HepG2 (cell line): ENCODE measurements around the gene AKTIP. TPM values are rescaled to one million over a fixed set of nuclear protein-coding genes. Genes with fewer than 3 reads are reported as not detected.

Experiments
- CHD2 ChIP-seq: IDR thresholded peaks from 2 replicates; pipeline ENCODE4 v1.6.1; 2011; ENCODE audit warnings: low read depth, low read length, improper control_type of control experiment
- CTCF ChIP-seq: sonication (generic); formaldehyde crosslinking; IDR thresholded peaks from 2 replicates; pipeline ENCODE4 v1.5.0; 2020; ENCODE audit warnings: mild to moderate bottlenecking, missing genetic modification reagents, moderate library complexity
- FOXK2 ChIP-seq: fragments of 450-650 bp; IDR thresholded peaks from 2 replicates; pipeline ENCODE4 v1.6.1; 2016
- HMGA1 ChIP-seq: sonication (generic); formaldehyde crosslinking; conservative IDR thresholded peaks from 2 replicates; pipeline ENCODE4 v1.4.0; 2020; ENCODE audit warnings: missing genetic modification reagents
- HNF1B ChIP-seq: sonication (generic); formaldehyde crosslinking; IDR thresholded peaks from 2 replicates; pipeline ENCODE4 v1.5.1; 2020; ENCODE audit warnings: mild to moderate bottlenecking, moderate library complexity, missing genetic modification reagents
- HNRNPL ChIP-seq: fragments of 200-400 bp; formaldehyde crosslinking; IDR thresholded peaks from 2 replicates; pipeline ENCODE4 v1.6.1; 2017; ENCODE audit warnings: mild to moderate bottlenecking, low read depth, low read length
- MAFF ChIP-seq: IDR thresholded peaks from 2 replicates; pipeline ENCODE4 v1.6.1; 2011; ENCODE audit warnings: low read depth, low read length, improper control_type of control experiment
- RARG ChIP-seq: sonication (generic); formaldehyde crosslinking; IDR thresholded peaks from 2 replicates; pipeline ENCODE4 v1.4.0; 2020; ENCODE audit warnings: low read depth, mild to moderate bottlenecking, missing genetic modification reagents
- REXO4 ChIP-seq: sonication (generic); formaldehyde crosslinking; IDR thresholded peaks from 2 replicates; pipeline ENCODE4 v1.8.0; 2022; ENCODE audit warnings: missing genetic modification reagents, mild to moderate bottlenecking, borderline replicate concordance
- SRSF1 ChIP-seq: fragments of 200-400 bp; formaldehyde crosslinking; optimal IDR thresholded peaks from 2 replicates; pipeline ENCODE3; 2017; ENCODE audit warnings: mild to moderate bottlenecking, low read depth, low read length, moderate library complexity
- TFDP2 ChIP-seq: sonication (generic); formaldehyde crosslinking; IDR thresholded peaks from 2 replicates; pipeline ENCODE4 v1.4.0; 2020; ENCODE audit warnings: missing genetic modification reagents
- YEATS2 ChIP-seq: sonication (generic); formaldehyde crosslinking; IDR thresholded peaks from 2 replicates; pipeline ENCODE4 v1.4.0; 2020; ENCODE audit warnings: missing genetic modification reagents, borderline replicate concordance
- ZFP82 ChIP-seq: sonication (generic); formaldehyde crosslinking; IDR thresholded peaks from 2 replicates; pipeline ENCODE4 v1.5.1; 2020; ENCODE audit warnings: mild to moderate bottlenecking, missing genetic modification reagents, borderline replicate concordance
- ZFY ChIP-seq: sonication (generic); formaldehyde crosslinking; IDR thresholded peaks from 2 replicates; pipeline ENCODE4 v1.4.0; 2020; ENCODE audit warnings: missing genetic modification reagents
- ZIK1 ChIP-seq: sonication (generic); formaldehyde crosslinking; IDR thresholded peaks from 2 replicates; pipeline ENCODE4 v1.5.0; 2020; ENCODE audit warnings: mild to moderate bottlenecking, low read depth, missing genetic modification reagents, borderline replicate concordance
- ZNF256 ChIP-seq: sonication (generic); formaldehyde crosslinking; conservative IDR thresholded peaks from 2 replicates; pipeline ENCODE4 v1.4.0; 2020; ENCODE audit warnings: missing genetic modification reagents
- ZNF333 ChIP-seq: sonication (generic); formaldehyde crosslinking; IDR thresholded peaks from 2 replicates; pipeline ENCODE4 v1.4.0; 2020; ENCODE audit warnings: mild to moderate bottlenecking, missing genetic modification reagents, borderline replicate concordance
- ZNF678 ChIP-seq: sonication (generic); formaldehyde crosslinking; IDR thresholded peaks from 2 replicates; pipeline ENCODE4 v1.4.0; 2020; ENCODE audit warnings: mild to moderate bottlenecking, missing genetic modification reagents
- ZZZ3 ChIP-seq: sonication (generic); formaldehyde crosslinking; IDR thresholded peaks from 2 replicates; pipeline ENCODE4 v1.4.0; 2020; ENCODE audit warnings: missing genetic modification reagents, mild to moderate bottlenecking, borderline replicate concordance
- polyA plus RNA-seq, 8 experiments: library from polyadenylated mRNA; depleted of rRNA in 3 of 8; stranded (reverse) in 7 of 8; unstranded in 1 of 8; fragments of >200 nt; fragmentation: Illumina TruSeq in 4 of 8; extraction: Trizol in 4 of 8; gene quantifications; 2 replicates each; pipeline versions ENCODE4 v1.2.1 to v1.2.3, GENCODE V29; 2011 to 2016; ENCODE audit warnings: low read depth in 4 of 8, missing spikeins in 1 of 8, mixed read lengths in 1 of 8; ENCODE audit not compliant: insufficient read depth in 1 of 8
- total RNA-seq, 5 experiments: library from RNA; depleted of rRNA; stranded (reverse); fragments of >200 nt; fragmentation: Illumina TruSeq; extraction: Trizol; gene quantifications; 2 replicates each; pipeline ENCODE4 v1.2.3, GENCODE V29; 2016; ENCODE audit warnings: low read depth in 1 of 5
- TF ChIP-seq, protein P1 (sequence below): sonication (generic); formaldehyde crosslinking; IDR thresholded peaks from 2 replicates; pipeline ENCODE4 v1.5.0; 2020; ENCODE audit warnings: missing genetic modification reagents
- TF ChIP-seq, protein P2 (sequence below): sonication (generic); formaldehyde crosslinking; IDR thresholded peaks from 2 replicates; pipeline ENCODE4 v1.4.0; 2020; ENCODE audit warnings: missing genetic modification reagents
- TF ChIP-seq, protein P3 (sequence below): sonication (generic); formaldehyde crosslinking; IDR thresholded peaks from 2 replicates; pipeline ENCODE4 v1.4.0; 2020; ENCODE audit warnings: mild to moderate bottlenecking, missing genetic modification reagents

The AKTIP gene
- total and polyA plus RNA-seq, 2 of the 13 experiments (the other 11 are each of a cell fraction or from before 2014, with no cell fraction given) = 28.8 to 49.0 TPM

DNA sequence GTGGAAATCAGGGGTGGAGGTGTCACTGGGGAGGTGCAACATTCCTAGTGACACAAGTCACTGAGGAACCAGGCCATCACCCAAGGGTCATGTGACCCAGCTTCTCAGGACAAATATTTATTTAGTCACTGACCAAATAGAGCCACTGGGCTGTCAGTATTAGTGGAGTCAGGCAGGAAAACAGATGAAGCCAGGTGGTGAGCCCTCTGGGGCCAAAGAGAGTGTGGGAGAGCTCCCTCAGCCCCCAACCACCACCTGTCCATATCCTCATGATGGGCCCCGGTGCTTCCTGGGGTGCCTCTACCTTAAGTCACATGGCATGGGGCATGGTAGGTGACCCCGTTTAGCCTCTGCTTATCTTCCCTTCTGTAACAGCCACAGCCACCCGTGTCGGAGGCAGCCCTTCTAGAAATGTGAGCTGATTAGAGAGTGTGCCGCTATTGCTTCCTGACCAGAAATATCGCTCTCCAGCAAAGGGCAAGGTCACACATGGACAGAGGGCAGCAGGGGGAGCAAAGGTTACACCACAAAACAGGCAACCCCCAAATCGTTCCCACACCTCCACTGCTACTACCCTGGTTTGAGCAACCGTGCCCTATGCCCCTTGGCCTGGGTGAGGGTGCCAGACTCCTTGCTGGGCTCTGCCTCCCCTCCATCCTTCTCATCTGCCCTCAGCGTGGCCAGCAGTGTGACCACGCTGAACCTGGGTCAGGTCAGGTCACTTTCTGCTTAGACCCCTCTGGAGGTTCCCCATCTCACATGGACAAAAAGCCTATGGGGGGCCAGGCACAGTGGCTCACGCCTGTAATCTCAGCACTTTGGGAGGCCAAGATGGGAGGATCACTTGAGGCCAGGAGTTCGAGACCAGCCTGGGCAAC is 8.6 kb upstream of the AKTIP start (continued):
- TF ChIP-seq ZNF678 (no peak), HNRNPL (peak; percentile 94; the same call in 1 of the 2 replicates), HMGA1 (CRISPR knock-in tag) (0 out of 2 replicates have a peak, but pooled peaks have one; percentile 44), CTCF (CRISPR knock-in tag) (peak; percentile 69), REXO4 (no peak; the same call in 1 of the 2 replicates), FOXK2 (0 out of 2 replicates have a peak, but pooled peaks have one; percentile 6), MAFF (no peak), ZNF256 (CRISPR knock-in tag) (no peak), TFDP2 (no peak; the same call in 1 of the 2 replicates), ZZZ3 (CRISPR knock-in tag) (no peak), ZNF333 (CRISPR knock-in tag) (peak; percentile 56; the same call in 1 of the 2 replicates), CHD2 (no peak), ZIK1 (no peak), ZFP82 (CRISPR knock-in tag) (no peak; the same call in 1 of the 2 replicates), HNF1B (CRISPR knock-in tag) (peak; percentile 84; the same call in 1 of the 2 replicates), SRSF1 (peak; percentile 64), ZFY (CRISPR knock-in tag) (no peak; the same call in 1 of the 2 replicates), YEATS2 (CRISPR knock-in tag) (peak; percentile 37; the same call in 1 of the 2 replicates), RARG (CRISPR knock-in tag) (no peak)
- TF ChIP-seq, protein P1, sequence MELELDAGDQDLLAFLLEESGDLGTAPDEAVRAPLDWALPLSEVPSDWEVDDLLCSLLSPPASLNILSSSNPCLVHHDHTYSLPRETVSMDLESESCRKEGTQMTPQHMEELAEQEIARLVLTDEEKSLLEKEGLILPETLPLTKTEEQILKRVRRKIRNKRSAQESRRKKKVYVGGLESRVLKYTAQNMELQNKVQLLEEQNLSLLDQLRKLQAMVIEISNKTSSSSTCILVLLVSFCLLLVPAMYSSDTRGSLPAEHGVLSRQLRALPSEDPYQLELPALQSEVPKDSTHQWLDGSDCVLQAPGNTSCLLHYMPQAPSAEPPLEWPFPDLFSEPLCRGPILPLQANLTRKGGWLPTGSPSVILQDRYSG (CRISPR knock-in tag) = no peak
- TF ChIP-seq, protein P2, sequence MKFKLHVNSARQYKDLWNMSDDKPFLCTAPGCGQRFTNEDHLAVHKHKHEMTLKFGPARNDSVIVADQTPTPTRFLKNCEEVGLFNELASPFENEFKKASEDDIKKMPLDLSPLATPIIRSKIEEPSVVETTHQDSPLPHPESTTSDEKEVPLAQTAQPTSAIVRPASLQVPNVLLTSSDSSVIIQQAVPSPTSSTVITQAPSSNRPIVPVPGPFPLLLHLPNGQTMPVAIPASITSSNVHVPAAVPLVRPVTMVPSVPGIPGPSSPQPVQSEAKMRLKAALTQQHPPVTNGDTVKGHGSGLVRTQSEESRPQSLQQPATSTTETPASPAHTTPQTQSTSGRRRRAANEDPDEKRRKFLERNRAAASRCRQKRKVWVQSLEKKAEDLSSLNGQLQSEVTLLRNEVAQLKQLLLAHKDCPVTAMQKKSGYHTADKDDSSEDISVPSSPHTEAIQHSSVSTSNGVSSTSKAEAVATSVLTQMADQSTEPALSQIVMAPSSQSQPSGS = peak; percentile 89
- TF ChIP-seq, protein P3, sequence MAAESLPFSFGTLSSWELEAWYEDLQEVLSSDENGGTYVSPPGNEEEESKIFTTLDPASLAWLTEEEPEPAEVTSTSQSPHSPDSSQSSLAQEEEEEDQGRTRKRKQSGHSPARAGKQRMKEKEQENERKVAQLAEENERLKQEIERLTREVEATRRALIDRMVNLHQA (CRISPR knock-in tag) = no peak
